ENCODE measurements around the gene COP1.
A peak's percentile ranks its signal among the peaks of the same experiment; 100 is the strongest.

COP1 gene

GRCh38 chr1:176187001-176187400 is 20.1 kb downstream of the COP1 start:
- no peak overlapping the region for H3K4me3 ChIP-seq (replicated peaks; ENCODE audit: low read depth, low read length)
- no peak for DNase-seq (ENCODE audit: low read depth)
- TF ChIP-seq, protein P1, sequence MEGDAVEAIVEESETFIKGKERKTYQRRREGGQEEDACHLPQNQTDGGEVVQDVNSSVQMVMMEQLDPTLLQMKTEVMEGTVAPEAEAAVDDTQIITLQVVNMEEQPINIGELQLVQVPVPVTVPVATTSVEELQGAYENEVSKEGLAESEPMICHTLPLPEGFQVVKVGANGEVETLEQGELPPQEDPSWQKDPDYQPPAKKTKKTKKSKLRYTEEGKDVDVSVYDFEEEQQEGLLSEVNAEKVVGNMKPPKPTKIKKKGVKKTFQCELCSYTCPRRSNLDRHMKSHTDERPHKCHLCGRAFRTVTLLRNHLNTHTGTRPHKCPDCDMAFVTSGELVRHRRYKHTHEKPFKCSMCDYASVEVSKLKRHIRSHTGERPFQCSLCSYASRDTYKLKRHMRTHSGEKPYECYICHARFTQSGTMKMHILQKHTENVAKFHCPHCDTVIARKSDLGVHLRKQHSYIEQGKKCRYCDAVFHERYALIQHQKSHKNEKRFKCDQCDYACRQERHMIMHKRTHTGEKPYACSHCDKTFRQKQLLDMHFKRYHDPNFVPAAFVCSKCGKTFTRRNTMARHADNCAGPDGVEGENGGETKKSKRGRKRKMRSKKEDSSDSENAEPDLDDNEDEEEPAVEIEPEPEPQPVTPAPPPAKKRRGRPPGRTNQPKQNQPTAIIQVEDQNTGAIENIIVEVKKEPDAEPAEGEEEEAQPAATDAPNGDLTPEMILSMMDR (IDR thresholded peaks at IDR 0.05; ENCODE audit: low read length, missing control alignments), result no peak

DNA sequence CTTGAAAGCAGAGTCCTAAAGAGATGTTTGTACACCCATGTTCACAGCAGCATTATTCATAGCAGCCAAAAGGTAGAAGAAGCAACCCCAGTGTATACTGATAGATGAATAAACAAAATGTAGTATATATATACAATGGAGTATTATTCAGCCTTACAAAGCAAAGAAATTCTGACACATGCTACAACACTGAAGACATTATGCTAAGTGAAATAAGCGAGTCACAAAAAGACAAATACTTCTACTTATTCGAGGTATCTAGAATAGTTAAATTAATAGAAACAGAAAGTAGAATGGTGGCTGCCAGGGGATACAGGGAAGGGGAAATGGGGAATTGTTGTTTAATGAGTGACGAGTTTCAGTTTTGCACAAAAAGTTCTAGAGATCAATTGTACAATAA is 23.5 kb downstream of the COP1 start:
- no peak for DNase-seq (ENCODE audit: low read depth)
- TF ChIP-seq, protein P1 (IDR thresholded peaks at IDR 0.05; ENCODE audit: low read length, missing control alignments), result no peak

GRCh38 chr1:176178316-176178715 is 28.8 kb downstream of the COP1 start:
- TF ChIP-seq, protein P1 (IDR thresholded peaks at IDR 0.05; ENCODE audit: low read length, missing control alignments), result no peak
- H3K4me3 ChIP-seq (replicated peaks; ENCODE audit: low read depth, low read length), result no peak overlapping the region
- DNase-seq (ENCODE audit: low read depth), result peak; percentile 11

More for the DNA sequence above, 23.5 kb downstream of the COP1 start:
- H3K4me3 ChIP-seq (replicated peaks; ENCODE audit: low read depth, low read length), result no peak overlapping the region

GRCh38 chr1:176177764-176178163 is 29.3 kb downstream of the COP1 start:
- DNase-seq (ENCODE audit: low read depth), result no peak

DNA sequence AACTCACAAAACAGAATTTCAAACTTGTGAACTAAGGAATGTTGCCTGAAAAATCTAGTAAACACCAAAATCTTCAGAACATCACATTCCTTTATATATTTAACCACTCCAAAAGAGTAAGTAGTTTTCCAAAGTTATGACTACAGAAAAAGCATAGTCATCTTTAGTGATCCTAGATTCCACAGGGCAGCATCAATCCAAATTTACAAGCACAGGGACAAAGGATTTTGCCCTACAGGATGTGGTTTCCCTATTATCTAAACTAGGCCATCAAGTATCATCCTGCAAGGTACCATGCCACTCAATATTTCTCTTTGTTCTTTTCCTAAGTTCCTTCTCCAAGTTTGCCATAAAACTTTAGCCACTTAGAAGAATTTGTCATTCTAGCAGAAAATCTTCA is 33.0 kb downstream of the COP1 start:
- no peak for DNase-seq (ENCODE audit: low read depth)
- TF ChIP-seq, protein P1 (IDR thresholded peaks at IDR 0.05; ENCODE audit: low read length, missing control alignments), result no peak
- no peak overlapping the region for H3K4me3 ChIP-seq (replicated peaks; ENCODE audit: low read depth, low read length)

More at GRCh38 chr1:176177764-176178163, 29.3 kb downstream of the COP1 start:
- H3K4me3 ChIP-seq (replicated peaks; ENCODE audit: low read depth, low read length), result no peak overlapping the region
- TF ChIP-seq, protein P1 (IDR thresholded peaks at IDR 0.05; ENCODE audit: low read length, missing control alignments), result no peak

- no peak for DNase-seq (ENCODE audit: low read depth)
- TF ChIP-seq, protein P1 (IDR thresholded peaks at IDR 0.05; ENCODE audit: low read length, missing control alignments), result no peak
- H3K4me3 ChIP-seq (replicated peaks; ENCODE audit: low read depth, low read length), result no peak overlapping the region
These were observed 34.9 kb downstream of the COP1 start for GRCh38 chr1:176172215-176172614.

DNA sequence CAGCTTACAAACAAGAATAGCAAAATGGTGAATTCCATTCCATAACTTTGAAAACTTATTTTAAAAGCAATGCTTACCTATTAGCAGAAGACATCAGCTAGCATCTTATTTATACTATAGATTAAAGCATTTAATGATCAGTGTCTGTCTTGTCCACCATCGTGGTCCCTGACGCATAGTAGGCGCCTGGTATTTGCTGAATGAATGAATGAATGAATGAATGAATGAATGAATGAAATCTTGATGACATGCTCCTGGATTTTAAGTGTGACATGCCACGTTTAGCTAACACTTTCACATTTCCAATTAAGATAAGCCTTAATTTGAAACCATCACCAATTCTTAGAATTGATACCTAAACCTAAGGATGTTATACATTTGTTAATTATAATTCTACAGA is 39.9 kb downstream of the COP1 start:
- TF ChIP-seq, protein P1 (IDR thresholded peaks at IDR 0.05; ENCODE audit: low read length, missing control alignments), result no peak
- H3K4me3 ChIP-seq (replicated peaks; ENCODE audit: low read depth, low read length), result no peak overlapping the region
- no peak for DNase-seq (ENCODE audit: low read depth)
